UCSD-AML1 (cell line): Measurements from ENCODE around the gene CDC20.
"Not testable (repeated sequence)": the region's sequence is repeated elsewhere in the genome, so short reads cannot be mapped to it uniquely, and the experiment has no call there.

Source experiments
- DNase-seq: peaks from one replicate; lab custom pipeline; 2025; ENCODE audit not compliant: unreplicated experiment; lab: John Stamatoyannopoulos, UW

CDC20 gene

GRCh38 chr1:43379476-43379875, 20.7 kb downstream of the CDC20 start:
- DNase-seq, result no peak

- no peak for DNase-seq
Measured at GRCh38 chr1:43381612-43382011, 22.8 kb downstream of the CDC20 start.

- no peak for DNase-seq
Measured at GRCh38 chr1:43382027-43382779, 23.4 kb downstream of the CDC20 start.

DNA sequence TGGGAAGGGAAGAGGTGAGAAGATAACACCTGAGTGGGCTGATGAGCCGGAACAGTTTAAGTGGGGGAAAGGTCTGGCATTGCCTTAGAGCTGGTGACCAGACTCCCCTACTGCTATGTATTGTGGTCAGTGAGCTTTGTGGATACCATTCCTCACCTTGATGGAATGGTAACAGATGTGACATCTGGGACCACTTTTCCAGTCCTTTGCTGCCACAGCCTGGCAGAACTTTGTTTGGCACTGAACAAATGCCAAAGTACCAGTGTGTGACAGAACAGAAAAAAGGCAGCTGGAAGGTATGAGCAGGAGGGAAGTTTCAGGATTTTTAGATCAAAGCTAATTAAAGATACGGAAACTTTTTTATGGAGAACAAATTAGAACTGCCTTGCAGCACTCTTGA, 24.7 kb downstream of the CDC20 start:
- no peak for DNase-seq

- no peak for DNase-seq
Measured at GRCh38 chr1:43386676-43387075, 27.9 kb downstream of the CDC20 start.

DNA sequence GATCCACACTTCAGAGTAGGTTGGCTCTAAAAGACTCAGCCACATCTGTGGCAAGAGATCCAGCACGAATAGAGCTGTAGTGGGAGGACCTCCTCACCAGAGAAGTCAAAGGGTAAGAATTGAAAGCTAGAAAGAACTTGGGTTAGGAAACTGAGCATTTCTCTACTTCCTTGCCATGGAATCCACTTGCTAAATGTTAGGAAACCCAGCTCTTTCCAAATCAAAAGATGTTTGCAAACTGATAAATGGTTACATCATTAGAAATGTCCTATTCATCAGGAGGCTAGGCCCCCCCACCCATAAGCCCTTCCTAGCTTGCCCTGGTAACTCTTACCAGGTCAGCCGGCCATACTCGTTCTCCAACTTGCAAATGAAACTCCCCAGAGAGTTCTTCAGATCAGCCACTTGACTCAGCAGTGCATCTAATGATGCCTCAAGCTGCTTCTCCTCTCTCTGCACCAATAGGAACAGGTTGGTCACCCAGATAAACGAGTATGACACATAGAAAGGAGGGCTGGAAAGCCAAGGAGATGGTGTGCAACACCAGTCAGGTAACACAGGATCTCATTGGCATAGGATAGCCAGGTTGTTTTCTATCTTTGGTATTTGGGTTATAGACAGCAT, 29.3 kb downstream of the CDC20 start:
- DNase-seq, result no peak

DNA sequence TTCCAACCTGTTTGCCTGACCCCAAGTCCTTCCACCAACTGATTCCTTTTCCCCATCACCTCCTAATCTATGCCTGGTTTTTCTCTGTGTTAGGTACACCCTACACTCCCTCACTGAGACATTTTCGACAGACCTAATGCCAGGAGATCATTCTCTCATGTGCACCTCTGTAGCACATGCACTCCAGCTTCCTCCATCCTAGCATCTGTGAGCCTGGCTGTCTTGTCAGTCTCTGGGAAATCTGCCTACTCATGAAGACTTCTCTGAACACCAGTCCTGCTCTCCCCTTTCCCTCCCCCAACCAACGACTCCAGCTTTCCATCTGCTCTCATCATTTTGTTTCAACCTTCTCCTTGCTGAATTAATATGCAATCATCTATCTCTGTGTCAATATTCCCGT, 29.8 kb downstream of the CDC20 start:
- no peak for DNase-seq

DNA sequence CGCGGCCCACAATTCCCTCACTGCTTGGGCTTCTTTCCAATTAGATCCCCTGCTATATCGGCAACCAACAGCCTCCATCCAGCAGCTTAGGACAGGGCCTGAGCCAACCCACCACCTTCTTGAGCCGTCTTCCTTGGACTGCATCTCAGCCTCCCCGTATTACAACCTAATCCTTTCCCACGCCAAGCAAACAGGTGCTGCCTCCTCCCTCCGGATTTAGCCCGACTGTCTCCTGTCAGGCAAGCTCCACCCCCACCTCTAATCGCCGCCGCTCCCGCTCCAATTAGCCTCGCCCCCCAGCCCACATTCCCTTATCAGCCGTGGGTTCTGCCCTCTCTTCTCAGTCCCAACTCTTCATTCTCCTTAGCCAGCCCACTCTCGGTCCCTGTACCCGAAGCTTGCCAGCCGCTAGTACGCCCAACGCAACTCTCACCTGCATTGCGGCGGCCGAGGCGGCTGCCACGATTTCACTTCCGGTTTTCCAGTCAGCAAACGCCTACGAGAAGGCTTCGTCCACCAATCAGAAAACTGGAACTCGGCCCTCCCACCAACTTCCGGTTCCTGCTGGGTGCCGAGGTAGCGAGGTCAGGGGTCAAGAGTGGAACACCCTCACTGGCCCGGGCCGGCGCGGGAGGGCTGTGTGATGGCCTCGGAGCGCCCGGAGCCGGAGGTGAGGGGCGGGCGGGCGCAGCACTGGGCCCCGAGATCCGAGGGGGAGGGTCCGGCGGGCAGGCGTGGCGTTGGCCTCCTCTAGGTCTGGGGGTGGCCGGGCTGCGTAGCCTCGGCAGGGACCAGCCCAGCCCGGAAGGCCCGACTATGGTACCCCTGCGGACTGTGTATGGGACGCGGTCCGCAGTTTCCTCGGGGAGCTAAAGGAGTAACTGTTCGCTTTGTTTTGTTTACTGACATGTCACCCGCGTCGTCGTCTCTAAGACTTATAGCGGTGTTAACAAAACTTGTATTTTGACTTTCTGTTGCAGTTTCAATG, 30.8 kb downstream of the CDC20 start, which contains the start of the genes MED8 and SZT2:
Gene MED8 (minus strand): TSS at position 475 of the 988 bp plus-strand sequence. CDS start 36 bp downstream, at position 439.
Gene SZT2 (plus strand): TSS at position 574 of the 988 bp plus-strand sequence. CDS start 70 bp downstream, at position 644.
- DNase-seq, result peak; percentile 94

DNA sequence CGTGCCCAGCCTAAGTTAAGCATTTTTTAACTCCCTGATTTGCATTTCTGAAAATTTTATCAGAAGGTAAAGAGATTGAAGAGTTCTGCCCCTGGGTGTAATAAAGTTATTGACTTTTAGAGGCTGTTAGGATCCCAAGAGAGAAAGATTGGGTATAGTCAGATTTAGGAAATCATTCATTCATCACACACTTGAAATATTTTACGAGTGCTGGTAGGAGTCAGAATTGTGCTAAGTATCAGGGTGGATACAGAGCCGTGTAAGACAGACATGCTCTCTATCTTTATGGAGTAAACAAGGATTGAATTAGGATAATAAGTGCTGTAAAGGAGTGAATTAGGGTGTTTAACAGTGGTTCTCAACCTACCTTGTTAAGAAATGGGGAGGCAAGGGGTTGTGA, 33.9 kb downstream of the CDC20 start:
- DNase-seq, result no peak

DNA sequence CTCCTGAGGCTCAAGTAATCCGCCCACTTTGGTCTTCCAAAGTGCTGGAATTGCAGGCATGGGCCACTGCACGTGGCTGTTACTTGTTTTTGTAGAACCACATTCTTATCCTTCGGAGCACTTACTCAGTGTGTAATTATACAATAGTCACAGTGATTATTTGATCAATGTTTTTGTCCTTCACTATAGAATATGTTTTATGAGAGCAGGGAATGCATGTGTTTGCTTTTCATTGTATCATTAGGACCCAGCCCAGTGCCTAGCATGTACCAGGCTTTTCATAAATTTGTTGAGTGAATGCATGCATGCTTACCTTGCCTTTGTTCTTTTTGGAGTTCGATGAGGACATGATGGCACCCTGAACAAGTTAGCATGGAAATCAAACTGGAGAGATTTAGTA, 36.7 kb downstream of the CDC20 start:
- no peak for DNase-seq

DNA sequence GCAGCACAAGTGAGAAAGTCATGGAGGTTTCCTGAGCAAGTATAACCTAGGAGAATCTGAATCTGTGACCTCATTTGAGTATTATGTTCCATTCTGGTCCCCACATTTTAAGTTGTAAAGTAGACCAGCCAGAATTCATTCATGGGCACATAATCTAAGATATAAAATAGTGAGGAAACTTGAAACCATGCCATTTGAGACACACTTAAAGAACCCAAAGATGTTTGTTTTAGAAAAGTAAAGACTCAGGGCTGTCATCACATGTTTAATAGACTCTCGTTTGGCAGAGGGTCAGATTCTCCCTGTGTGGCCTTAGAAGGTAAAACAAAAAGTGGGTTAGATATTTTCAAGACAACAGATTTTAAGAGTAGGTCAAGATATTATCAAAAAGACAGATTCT, 37.3 kb downstream of the CDC20 start:
- DNase-seq, result no peak

DNA sequence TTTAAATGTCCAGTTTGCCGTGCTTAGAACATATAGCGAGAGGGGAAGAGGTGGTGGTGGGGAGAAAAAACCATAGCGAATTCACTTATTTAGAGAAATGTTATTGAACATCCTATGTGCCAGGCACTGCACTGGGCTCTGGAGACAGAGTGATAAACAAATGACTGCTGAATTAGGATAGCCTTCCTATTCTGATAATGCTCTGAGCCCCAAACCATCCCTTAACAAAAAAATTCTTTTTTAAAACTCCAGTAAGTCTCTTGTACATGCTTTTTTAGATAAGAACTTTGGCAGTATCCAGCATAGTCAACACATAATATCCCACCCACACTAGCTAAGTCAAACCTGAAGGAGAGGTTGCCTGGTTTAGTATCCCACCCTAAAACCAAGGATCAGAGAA, 39.4 kb downstream of the CDC20 start:
- no peak for DNase-seq

- not testable (repeated sequence) for DNase-seq
Measured at GRCh38 chr1:43400441-43400840, 41.7 kb downstream of the CDC20 start.

DNA sequence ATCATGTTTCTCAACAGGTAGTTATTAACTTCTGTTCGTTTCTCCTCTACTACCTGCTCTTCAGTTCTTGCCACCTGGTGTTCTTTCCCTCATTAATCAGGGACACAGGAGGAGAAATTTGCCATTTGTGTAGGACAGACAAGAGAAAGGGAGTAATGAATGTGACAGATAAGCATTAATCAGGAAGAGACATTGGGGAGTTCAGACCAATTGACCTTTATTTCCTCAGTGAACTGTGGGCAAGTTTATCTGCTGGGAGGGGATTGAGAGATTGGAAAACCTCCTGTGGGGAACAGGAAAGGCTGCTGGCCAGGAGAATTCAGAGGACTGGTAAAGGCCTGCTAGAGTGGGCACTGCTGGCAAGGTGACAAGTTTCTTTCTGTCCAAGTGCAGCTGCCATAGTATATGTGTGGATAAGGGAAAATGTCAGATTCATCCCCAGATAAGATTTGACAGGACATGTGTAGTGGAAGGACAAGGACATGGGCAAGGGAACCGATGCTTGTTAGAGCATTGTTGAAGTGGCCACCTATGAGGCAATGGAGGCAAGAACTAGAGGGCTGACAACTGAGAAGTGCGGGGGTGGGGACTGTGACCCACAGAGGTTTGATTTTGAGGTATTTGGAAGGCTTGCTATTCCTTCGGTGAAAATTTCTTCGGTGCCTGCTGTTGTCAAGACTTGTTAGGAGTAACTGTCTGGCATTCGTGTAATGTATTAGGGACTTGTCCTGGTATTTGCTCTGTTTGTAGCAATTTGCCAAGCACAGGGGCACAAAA, 43.5 kb downstream of the CDC20 start:
- no peak for DNase-seq

DNA sequence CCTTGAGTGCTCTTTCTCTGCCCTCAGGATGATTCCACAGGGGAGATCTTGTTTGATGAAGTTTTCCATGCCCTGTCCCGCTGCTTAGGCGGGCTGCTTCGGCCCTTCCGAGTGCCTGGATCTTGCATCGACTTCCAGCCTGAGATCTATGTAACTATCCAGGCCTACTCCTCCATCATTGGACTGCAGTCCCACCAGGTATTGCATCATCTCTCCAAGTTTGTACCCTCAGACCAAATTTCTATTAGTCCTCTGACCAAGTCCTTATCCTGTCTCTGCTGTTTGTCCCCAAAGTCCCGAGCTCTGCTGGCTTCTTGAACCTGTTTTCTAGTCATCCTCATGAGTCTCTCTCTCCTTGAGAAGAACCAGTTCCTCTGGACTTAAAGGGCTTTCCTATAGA, 45.6 kb downstream of the CDC20 start:
- no peak for DNase-seq

DNA sequence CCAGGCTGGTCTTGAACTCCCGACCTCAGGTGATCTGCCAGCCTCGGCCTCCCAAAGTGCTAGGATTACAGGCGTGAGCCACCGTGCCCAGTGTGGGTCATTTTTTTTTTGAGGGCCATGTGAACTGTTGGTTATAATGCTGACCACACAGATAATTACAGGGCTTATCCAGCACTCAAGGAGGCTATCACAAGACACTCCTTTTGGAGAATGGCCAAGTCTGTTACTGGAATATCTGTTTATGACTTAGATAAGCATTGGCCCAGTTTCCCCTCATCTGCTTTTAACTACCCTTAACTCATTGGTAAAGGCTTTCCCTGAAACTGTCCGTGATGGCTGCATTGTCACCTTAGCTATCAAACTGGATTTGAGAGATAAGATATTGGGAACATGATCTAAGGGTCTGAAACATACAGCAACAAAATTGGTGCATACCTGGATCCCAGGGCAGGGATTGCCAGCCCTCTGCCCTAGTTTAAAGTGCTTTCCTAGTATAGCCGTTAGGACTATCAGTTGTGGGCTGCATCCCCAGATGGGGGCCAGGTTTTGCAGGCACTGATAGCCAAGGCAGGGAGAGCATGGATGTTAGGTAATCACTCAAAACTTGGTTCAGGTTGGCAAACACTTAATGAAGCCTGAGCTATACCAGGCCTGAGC, 46.6 kb downstream of the CDC20 start:
- no peak for DNase-seq

DNA sequence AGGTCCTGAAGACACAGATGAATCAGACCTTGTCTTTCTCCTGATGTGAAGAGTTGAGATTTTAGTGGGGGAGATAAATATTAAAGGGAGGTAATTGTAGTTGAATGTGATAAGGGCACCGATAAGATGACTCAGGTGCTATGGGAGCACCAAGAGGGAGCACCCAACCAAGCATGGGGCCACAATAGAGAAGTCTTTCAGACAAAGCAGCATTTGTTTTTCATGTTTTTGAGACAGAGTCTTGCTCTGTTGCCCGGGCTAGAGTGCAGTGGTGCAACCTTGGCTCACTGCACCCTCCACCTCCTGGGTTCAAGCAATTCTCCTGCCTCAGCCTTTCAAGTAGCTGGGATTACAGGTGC, 47.1 kb downstream of the CDC20 start:
- DNase-seq, result no peak

DNA sequence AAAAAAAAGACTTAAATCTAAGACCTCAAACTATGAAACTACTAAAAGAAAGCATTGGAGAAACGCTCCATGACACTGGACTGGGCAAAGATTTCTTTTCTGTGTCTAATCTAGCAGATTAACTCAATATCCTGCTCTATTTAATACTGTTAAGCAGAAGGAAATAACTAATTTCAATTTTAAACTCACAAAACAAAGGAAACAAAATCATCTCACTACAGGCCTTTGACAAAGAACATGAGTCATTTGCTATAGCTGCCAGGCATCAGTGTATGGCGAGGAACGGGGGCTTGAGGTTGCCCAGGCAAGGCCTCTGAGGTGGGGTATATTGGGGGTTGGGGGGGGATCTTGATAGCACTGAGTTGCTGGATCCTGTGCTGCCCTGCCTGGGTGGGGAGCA, 51.8 kb downstream of the CDC20 start:
- no peak for DNase-seq
